ENCODE measurements around the gene HARBI1. TPM values are rescaled to one million over a fixed set of nuclear protein-coding genes. Genes with fewer than 3 reads are reported as not detected.

The HARBI1 gene
- total RNA-seq, 1 donor from 2014 or later: 8.0 TPM

DNA sequence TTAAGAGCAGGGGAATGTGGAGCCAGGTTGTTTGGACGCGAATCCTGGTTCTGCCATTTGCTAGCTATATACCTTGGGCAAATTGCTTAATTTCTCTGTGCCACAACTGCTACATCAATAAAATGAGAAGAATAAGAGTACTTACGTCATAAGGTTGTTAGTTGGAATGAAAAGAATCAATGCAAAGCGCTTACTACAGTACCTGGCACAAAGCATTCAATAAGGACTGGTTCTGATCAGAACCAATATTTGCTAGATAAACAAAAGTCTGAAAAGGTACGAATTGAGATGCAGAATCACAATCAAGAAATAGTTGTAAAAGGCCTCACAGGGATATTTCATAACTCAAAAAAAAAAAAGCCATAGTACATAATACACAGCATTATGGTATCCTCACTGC lies 34.4 kb downstream of the HARBI1 start:
- Mint-ChIP-seq H3K4me3 (no peak overlapping the region), H3K27ac (ENCODE audit: unreplicated experiment) (no peak overlapping the region), H3K9me3 (peaks cover 3% of the 10 kb centered on the region), H3K4me1 (no peaks in the 10 kb centered on the region), H3K36me3 (ENCODE audit: low read depth) (peaks cover 5% of the 10 kb centered on the region), H3K27me3 (ENCODE audit: low read depth) (no peaks in the 10 kb centered on the region)
- DNase-seq (ENCODE audit: low read depth, low spot score): no peak
- TF ChIP-seq, protein P1, sequence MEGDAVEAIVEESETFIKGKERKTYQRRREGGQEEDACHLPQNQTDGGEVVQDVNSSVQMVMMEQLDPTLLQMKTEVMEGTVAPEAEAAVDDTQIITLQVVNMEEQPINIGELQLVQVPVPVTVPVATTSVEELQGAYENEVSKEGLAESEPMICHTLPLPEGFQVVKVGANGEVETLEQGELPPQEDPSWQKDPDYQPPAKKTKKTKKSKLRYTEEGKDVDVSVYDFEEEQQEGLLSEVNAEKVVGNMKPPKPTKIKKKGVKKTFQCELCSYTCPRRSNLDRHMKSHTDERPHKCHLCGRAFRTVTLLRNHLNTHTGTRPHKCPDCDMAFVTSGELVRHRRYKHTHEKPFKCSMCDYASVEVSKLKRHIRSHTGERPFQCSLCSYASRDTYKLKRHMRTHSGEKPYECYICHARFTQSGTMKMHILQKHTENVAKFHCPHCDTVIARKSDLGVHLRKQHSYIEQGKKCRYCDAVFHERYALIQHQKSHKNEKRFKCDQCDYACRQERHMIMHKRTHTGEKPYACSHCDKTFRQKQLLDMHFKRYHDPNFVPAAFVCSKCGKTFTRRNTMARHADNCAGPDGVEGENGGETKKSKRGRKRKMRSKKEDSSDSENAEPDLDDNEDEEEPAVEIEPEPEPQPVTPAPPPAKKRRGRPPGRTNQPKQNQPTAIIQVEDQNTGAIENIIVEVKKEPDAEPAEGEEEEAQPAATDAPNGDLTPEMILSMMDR (conservative IDR thresholded peaks at IDR 0.05): no peak

DNA sequence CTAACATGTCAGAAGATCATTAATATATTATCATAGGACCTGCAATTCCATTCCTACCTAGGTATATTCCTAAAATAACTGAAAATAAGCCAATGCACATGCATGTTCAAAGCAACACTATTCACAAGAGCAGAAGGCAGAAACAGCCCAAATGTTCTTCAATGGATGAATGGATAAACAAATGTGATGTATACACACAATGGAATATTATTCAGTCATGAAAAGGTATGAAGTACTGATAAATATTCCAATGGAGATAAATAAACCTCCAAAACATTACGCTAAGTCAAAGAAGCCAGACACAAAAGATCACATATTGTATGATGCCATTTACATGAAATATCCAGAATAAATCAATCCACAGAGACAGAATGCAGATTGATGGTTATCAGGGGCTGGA lies 40.0 kb downstream of the HARBI1 start:
- H3K4me3 Mint-ChIP-seq: no peak overlapping the region
- TF ChIP-seq, protein P1 (conservative IDR thresholded peaks at IDR 0.05): no peak
- no peaks in the 10 kb centered on the region for H3K4me1 Mint-ChIP-seq
- H3K36me3 Mint-ChIP-seq (ENCODE audit: low read depth): peaks cover 4% of the 10 kb centered on the region
- H3K27me3 Mint-ChIP-seq (ENCODE audit: low read depth): no peaks in the 10 kb centered on the region
- DNase-seq (ENCODE audit: low read depth, low spot score): no peak
- H3K9me3 Mint-ChIP-seq: no peaks in the 10 kb centered on the region
- H3K27ac Mint-ChIP-seq (ENCODE audit: unreplicated experiment): no peak overlapping the region

DNA sequence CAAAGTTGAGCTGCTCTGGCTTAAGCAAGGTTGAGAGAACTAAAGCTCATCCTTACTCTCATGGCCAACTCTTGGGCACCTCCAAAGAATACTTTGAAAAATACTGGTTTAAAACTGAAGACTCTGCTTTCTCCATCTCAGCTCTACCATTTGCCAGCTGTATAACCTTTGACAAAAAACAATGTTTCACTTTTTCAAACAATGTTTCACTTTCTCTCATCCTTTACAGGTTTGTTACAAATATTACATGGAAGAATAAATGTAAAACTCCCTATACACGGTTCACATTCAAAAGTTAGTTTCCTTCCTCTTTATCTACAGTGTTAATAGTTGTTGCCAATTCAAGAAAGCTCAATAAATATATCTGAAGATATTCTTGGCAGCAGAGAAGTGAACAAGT lies 42.4 kb downstream of the HARBI1 start:
- H3K4me3 Mint-ChIP-seq: no peak overlapping the region
- no peak overlapping the region for H3K27ac Mint-ChIP-seq (ENCODE audit: unreplicated experiment)
- H3K36me3 Mint-ChIP-seq (ENCODE audit: low read depth): peaks cover 4% of the 10 kb centered on the region
- H3K9me3 Mint-ChIP-seq: no peaks in the 10 kb centered on the region
- H3K27me3 Mint-ChIP-seq (ENCODE audit: low read depth): no peaks in the 10 kb centered on the region
- no peak for DNase-seq (ENCODE audit: low read depth, low spot score)
- TF ChIP-seq, protein P1 (conservative IDR thresholded peaks at IDR 0.05): no peak
- no peaks in the 10 kb centered on the region for H3K4me1 Mint-ChIP-seq

DNA sequence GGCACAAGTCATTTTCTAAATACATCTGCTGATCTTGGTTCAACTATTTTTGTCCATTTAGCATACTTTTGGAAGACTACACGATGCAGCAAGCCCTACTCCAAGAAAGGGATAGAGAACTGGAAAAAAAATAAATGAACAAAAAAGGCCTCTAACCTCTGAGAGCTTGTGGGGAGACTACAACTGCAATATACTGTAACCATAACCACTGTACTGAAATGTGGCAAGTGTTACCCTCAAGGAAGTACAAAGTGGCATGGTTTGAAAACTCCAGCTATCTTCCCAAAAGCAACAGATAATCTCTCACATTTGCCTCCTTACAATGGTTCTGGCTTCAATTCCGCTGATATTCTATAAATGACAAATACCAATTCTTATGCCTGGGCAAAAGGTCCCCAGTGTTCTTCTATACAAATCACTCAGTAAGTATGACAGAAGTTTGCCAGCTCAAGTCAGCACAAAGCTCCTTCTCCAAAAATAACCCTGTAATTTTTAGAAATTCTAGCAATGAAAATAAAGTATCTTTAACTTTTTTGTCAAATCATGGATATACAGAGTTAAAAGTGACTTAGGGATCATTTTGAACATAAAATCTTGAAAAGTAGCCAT lies 46.1 kb downstream of the HARBI1 start:
- no peak overlapping the region for H3K27ac Mint-ChIP-seq (ENCODE audit: unreplicated experiment)
- no peak for DNase-seq (ENCODE audit: low read depth, low spot score)
- H3K36me3 Mint-ChIP-seq (ENCODE audit: low read depth): peaks cover 4% of the 10 kb centered on the region
- TF ChIP-seq, protein P1 (conservative IDR thresholded peaks at IDR 0.05): no peak
- H3K9me3 Mint-ChIP-seq: no peaks in the 10 kb centered on the region
- no peak overlapping the region for H3K4me3 Mint-ChIP-seq
- no peaks in the 10 kb centered on the region for H3K27me3 Mint-ChIP-seq (ENCODE audit: low read depth)
- no peaks in the 10 kb centered on the region for H3K4me1 Mint-ChIP-seq

DNA sequence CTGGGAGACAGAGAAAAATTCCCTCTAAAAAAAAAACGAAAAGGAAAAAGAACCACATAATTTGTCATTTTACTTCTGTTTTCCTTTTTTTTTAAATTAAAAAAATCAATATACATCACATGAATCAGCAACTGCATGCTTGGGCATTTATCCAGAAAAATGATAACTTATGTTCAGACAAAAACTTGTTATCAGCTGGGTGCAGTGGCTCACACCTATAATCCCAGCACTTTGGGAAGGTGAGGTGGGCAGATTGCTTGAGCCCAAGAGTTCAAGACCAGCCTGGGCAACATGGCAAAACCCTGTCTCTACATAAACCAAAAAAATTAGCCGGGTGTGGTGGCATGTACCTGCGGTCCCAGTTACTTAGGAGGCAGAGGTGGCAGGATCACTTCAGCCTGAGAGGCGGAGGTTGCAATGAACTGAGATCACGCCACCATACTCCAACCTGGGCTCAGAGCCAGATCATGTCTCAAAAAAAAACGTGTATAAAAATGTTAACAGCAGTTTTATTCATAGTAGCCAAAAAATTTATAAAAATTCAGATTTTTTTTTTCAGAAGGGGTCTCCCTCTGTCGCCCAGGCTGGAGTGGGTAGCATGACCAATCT lies 51.7 kb downstream of the HARBI1 start:
- TF ChIP-seq, protein P1 (conservative IDR thresholded peaks at IDR 0.05): no peak
- Mint-ChIP-seq H3K4me3 (no peak overlapping the region), H3K27ac (ENCODE audit: unreplicated experiment) (no peak overlapping the region), H3K9me3 (no peaks in the 10 kb centered on the region), H3K27me3 (ENCODE audit: low read depth) (no peaks in the 10 kb centered on the region), H3K36me3 (ENCODE audit: low read depth) (no peaks in the 10 kb centered on the region), H3K4me1 (peaks cover 2% of the 10 kb centered on the region)
- DNase-seq (ENCODE audit: low read depth, low spot score): no peak

Measured in neural crest cell (in vitro differentiated cells).